HG02571 (cell line): ENCODE data around the gene STARD4.

Source experiments
- ATAC-seq: cut with Tn5 transposase; IDR thresholded peaks from one replicate; pipeline ENCODE4 v1.9.1; 2021; ENCODE audit warnings: mild to moderate bottlenecking, moderate library complexity; ENCODE audit not compliant: unreplicated experiment

Gene STARD4

DNA sequence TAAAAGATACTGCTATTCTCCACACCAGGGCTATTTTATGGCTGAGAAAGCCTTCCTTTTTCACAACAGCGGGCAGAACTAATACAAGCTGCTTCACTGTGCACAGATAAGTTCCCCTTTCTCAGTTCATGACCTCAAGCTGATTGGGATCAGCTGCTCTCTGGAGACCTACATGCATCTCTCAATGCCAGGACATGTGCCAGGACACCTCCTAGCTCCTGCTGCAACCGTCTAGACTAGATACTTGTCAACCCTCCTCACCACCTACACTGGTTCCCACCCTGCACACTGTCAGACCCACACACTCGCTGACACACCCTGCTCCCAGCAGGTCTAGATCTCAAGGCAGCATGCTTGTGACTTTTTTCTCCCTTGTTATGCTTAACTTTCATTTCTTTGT, 39.8 kb downstream of the STARD4 start:
- no peak for ATAC-seq

DNA sequence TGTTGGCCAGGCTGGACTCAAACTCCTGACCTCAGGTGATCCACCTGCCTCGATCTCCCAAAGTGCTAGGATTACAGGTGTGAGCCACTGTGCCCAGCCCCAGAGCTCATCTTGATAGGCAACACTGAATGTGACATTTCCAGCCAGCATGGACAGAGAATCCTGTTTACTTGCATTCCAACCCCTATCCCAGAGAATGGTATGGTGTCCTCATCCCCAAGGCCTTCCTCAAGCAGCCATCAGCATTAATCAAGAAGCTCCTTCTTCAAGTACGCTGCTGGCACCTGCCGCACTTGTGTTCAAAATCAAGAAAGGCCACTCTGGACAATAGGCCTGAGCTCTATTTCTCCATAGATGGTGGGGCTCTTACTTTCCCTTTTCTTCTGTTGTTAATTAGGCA, 40.2 kb downstream of the STARD4 start:
- no peak for ATAC-seq

DNA sequence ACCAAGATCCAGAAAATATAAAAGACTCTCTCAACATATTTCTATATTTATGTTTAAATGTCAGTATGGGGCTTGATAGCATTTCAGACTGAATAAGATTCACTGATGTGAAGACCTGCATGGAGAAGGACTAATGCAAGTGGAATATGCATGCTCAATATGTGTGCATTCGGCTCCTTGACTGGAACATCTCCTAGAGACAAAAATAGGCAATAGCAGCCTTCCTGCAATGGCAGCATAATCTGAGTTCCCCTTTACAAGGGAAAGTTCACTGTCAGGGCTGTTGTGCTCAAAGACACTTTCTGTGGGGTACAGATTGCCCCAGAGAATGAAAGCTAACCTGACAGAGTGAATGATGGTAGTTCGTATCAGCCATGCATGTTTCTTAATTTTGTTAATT, 42.4 kb downstream of the STARD4 start:
- ATAC-seq, result no peak

DNA sequence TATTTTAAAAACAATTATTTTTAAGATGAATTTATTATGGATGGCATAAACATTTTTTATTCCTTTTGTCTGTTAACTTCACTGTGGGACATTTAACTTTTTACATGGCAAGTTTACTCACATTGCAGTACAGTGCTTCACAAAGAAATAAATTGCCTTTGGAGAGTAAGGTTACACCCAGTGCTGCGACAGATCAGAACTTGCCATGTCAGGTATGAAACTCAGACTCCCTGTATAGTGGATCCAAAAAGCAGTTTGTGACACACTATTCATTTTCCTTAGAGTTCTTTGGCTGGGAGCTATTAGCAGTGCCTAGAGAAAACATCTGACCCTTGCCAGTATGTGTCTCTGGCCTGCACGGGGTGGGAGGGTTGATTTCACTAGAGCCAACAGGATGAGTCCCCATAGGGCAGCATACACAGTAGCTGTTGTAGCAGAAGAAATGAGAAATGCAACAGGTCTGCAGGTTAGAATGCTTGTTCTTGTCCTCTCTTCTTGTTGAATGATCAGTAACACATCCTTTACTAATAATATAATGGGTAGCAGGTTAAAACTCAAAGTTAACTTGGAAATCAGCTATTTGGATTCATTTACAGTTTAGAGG, 42.9 kb downstream of the STARD4 start:
- ATAC-seq, result no peak

DNA sequence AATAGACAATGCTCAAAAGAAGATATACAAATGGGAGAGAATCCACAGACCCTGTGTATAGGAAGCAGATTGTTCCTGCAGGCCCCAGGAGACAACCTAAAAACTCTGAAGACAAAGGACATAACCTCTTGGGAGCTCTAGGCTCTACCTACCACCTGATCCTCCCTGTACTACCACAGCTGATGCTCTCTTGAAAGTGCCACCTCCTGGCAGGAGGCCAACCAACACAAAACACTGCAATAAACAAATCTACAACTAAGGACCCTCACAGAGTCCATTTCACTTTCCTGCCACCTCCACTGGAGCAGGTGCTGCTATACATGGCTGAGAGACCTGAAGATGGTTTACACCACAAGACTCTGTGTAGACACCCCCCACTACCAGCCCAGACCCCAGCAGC, 49.0 kb downstream of the STARD4 start:
- no peak for ATAC-seq

DNA sequence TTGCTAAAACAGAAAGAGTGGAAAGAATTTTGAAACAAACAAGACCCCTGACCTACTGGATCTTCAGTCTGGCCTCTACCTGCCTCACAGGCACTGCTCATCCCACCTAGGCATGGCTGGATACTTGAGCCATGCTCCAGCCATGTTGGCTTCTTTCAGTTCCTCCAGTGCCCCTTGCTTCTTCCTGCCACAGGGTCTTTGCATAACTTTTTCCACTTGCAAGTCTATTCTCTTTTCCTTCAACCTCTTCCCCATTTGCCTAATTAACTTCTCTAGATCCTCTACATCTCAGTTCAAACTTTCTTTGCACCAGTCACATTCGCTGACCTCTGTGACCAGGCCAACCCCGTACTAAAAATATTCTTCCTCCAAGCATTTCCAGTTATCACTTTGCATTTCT, 50.4 kb downstream of the STARD4 start:
- ATAC-seq, result no peak

DNA sequence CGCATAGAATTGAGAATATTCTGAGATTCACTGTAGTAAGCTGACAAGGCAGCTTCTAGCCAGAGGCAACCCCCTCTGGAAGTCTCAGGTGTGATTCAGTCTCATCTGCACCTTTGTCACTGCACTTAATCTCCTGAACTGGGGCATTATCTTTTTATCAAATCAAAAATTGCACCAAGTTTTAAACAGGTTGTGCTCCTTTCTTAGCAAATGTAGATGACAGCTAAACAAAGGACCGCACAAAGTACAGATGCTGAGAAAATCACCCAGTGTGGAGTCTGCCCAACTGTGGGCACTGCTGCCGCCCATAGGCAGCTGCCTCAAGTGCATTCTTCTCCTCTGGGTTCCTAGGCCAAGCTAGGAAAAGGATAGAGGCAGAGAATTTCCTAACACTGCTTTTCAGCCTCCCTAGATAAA, 51.1 kb downstream of the STARD4 start:
- no peak for ATAC-seq

DNA sequence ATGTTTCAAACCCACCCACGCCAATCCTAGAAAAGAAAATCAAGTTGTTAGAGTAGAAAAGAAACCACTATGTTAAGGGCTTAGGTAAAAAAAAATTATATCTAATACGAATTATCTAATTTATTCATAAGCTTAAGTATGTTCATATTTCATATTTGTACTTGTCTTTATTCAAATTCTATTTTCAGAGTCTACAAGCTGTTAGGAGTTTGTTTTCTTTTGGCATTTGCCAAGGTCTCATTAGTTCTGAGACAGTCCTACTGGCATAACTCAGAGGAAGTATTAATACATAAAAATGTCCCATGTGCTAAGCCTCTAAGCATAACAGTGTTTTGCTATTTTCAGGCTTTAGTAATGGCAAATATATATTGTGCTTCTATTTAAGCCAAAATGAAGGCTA, 57.6 kb downstream of the STARD4 start:
- no peak for ATAC-seq

DNA sequence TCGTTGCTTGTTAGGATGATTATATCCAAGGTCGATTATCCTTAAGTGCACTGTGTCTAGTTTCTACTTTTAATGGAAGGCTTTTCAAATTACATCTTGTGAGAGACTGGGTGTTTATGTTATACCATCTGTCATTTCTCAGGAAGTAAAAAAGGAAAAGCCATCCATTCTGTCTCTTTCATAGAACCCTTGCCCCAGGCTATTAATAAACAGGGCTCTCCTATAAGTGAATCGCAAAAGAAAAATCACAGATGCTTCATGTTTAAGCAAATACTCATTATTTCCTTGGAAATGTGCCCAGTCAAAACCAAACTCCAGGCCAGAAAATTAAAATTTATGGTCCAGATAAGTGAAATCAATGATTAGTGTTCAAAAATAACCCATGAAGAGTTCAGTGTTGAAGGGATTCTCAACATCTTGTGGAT, 58.1 kb downstream of the STARD4 start:
- ATAC-seq, result no peak

DNA sequence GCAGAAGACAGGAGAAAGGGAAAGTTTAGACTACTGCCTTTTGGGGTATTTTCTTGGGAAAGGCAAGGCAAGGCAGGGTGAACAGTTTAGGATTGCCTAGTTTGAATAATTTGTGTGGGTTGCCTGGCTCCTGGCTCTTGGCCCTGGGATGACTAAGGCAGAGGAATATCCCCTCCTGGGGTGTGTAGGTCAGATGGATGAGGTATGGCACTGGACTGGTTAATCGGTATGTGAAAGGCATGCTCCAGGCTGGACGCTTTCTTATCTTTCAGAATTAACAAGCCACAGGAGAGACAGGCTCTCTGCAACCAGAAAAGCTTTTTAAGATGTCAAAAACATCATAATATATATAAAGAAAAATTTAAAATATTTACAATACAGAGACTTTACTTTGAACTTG, 58.6 kb downstream of the STARD4 start:
- no peak for ATAC-seq

DNA sequence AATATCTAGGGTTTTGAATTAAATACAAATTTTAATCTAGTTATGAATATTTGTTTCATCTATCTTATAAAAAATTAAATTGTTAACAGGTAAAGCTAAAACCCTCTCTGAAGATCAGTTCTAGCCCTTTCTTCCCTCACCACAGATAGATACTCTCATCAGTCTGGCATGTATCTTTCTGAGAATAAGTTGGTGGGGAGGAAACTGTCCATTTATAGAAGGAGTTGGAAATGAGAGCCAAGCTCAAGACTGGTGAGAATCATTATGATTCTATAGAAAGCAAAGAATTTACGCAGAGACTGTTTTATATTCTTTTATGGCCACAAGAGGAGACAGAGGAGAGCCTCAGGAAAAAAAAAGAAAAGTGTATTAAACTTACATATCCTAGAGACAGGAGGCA, 59.0 kb downstream of the STARD4 start:
- ATAC-seq, result no peak

DNA sequence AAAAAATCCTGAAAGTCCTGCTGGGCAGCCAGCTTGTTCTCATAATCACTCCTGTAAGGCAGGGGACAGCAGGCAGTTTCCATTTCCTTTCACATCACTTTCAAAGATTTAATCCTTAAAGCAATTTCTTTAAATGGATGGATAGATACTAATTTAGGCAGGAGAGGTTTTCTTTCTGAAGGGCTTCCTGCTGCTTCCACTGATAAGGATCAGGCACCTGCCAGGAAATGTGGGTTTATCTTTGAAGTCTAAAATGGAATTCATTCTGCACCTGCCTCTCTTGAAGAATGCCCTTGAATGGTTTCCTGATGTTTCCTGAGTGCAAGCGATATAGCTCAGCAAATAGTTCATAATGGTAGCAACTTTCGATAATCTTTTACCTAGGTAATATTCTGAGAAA, 64.5 kb downstream of the STARD4 start:
- ATAC-seq, result no peak

DNA sequence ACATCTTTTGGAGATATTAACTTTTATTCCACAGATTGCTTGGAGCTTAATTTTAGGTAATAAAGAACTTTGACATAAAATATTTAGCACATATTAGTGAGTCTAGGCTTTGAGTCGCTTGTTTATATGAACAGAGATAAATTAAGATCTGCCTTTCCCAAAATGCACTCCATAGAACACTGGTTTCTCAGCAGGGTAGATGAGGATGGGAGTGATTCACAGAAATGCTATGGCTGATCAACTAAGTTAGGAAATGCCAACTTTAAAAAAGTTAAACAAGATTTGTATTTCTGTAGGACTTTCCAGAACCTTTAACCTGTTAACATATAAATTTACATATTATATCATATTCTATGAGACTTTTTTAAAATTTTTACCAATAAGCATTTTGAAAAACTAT, 65.2 kb downstream of the STARD4 start:
- no peak for ATAC-seq
